GM12874 (cell line): ENCODE results near the gene JADE3.

Experiments
- CTCF ChIP-seq: IDR thresholded peaks from 2 replicates; pipeline ENCODE4 v1.5.1; 2011; ENCODE audit warnings: low read depth, mild to moderate bottlenecking, control low read depth, low read length, moderate library complexity; ENCODE audit not compliant: insufficient read depth

Gene JADE3

GRCh38 chrX:46913667-46914066, 1.4 kb downstream of the JADE3 start:
- no peak for TF ChIP-seq CTCF

GRCh38 chrX:46916273-46916672, 4.1 kb downstream of the JADE3 start:
- TF ChIP-seq CTCF = no peak

GRCh38 chrX:46917622-46918021, 5.4 kb downstream of the JADE3 start:
- TF ChIP-seq CTCF = no peak

- no peak for TF ChIP-seq CTCF
Measured at GRCh38 chrX:46918434-46918833, 6.2 kb downstream of the JADE3 start.

- no peak for TF ChIP-seq CTCF
Measured at GRCh38 chrX:46920235-46920634, 8.0 kb downstream of the JADE3 start.

GRCh38 chrX:46922611-46923010, 10.4 kb downstream of the JADE3 start:
- no peak for TF ChIP-seq CTCF

GRCh38 chrX:46927718-46928117, 15.5 kb downstream of the JADE3 start:
- TF ChIP-seq CTCF = no peak
